BLaER1 treated with 17β-estradiol and CSF1 and Interleukin-3, amounts not matched to agents 10 nM and 100 nM (cell line): ENCODE measurements around the gene MAF.

Source experiments
- H3K27ac ChIP-seq, 11 experiments: shearing (Covaris generic); formaldehyde crosslinking; 2 replicates each; pipeline ENCODE4 v1.8.1; 2022
- H3K27me3 ChIP-seq, 11 experiments: shearing (Covaris generic); formaldehyde crosslinking; 2 replicates each; pipeline ENCODE4 v1.8.1; 2022
- H3K36me3 ChIP-seq, 11 experiments: shearing (Covaris generic); formaldehyde crosslinking; 2 replicates each; pipeline ENCODE4 v1.8.1; 2022
- H3K4me1 ChIP-seq, 10 experiments: shearing (Covaris generic); formaldehyde crosslinking; 2 replicates each; pipeline ENCODE4 v1.8.1; 2022
- H3K4me2 ChIP-seq, 11 experiments: shearing (Covaris generic); formaldehyde crosslinking; 2 replicates each; pipeline ENCODE4 v1.8.1; 2022
- H3K4me3 ChIP-seq, 10 experiments: shearing (Covaris generic); formaldehyde crosslinking; 2 replicates each; pipeline ENCODE4 v1.8.1; 2022
- H3K9ac ChIP-seq, 11 experiments: shearing (Covaris generic); formaldehyde crosslinking; 2 replicates each; pipeline ENCODE4 v1.8.1; 2022
- H3K9me3 ChIP-seq, 11 experiments: shearing (Covaris generic); formaldehyde crosslinking; replicated peaks in 1 of 11; 2 replicates each; pipeline ENCODE4 v1.8.1; 2022
- H4K20me1 ChIP-seq, 11 experiments: shearing (Covaris generic); formaldehyde crosslinking; 2 replicates each; pipeline ENCODE4 v1.8.1; 2022
- Cebpa-rat ChIP-seq, 11 experiments: shearing (Covaris generic); IDR thresholded peaks; 2 replicates each; pipeline ENCODE4 v1.8.1; 2022

Gene MAF

DNA sequence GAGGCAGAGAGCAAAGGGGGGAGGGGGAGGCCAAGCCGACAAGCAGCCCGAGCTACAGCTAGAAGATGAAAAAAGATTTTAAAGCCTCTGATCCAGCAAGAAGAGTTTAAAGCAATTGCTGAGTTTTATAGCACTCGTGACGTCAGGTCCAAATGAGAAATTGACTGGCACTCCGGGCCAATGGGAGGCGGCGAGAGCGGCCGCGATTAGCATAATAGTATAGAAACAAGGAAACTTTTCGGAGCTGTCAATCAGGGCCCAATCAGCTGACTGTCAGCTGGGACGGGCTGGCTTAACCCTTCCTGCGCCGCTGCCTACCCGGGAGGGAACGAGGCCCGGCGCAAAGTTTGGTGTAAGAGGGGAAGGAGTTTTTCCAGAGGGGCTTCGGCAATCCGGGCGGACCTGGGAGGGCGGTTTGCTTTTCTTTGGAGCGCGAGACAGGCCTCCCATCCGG lies at the start of gene MAF:
Gene MAF (minus strand): TSS at position 100 of the 454 bp plus-strand sequence. CDS start 835 bp downstream, outside the sequence.
- no peaks in the 10 kb centered on the region; a peak in 1 of 22 replicates for H3K9me3 ChIP-seq

DNA sequence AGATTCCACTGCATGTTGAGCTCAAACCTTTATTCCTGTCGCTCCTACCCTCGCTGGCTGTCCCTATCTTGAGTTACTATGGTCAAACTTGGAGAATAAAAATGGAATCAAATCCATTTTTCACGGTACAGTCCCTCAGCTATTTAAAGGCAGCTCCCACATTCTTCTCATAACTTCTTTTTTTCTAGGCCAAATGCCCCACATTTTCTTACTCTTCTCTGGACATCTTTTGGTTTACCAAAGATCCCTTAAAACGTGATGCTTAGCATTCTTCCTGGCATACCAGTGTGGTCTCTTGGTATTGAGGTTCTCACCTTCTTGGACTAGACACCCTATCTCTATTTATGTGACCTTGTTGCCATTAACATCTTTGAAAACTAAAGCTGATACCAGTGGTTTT lies 48.3 kb upstream of the MAF start:
- no peaks in the 10 kb centered on the region for H3K9me3 ChIP-seq
- no peak overlapping the region for H3K9ac ChIP-seq
- H3K36me3 ChIP-seq, result no peaks in the 10 kb centered on the region
- no peaks in the 10 kb centered on the region for H4K20me1 ChIP-seq
- H3K4me1 ChIP-seq, result peaks cover 0 to 24% (median 15%) of the 10 kb centered on the region in 10 experiments; a peak in 13 of 20 replicates
- no peaks in the 10 kb centered on the region for H3K27me3 ChIP-seq
- H3K4me2 ChIP-seq, result peak overlapping the region in 4 of 11 experiments; percentile 1 to 24 (median 19); a peak in 2 of 22 replicates
- no peak overlapping the region for H3K4me3 ChIP-seq
- H3K27ac ChIP-seq, result no peak overlapping the region
- TF ChIP-seq Cebpa-rat (IDR thresholded peaks at IDR 0.05), result no peak

More for the DNA sequence above, at the start of gene MAF:
- peaks cover 0 to 44% (median 11%) of the 10 kb centered on the region in 11 experiments; a peak in 12 of 22 replicates for H4K20me1 ChIP-seq
- H3K27me3 ChIP-seq, result peaks cover 0 to 63% (median 58%) of the 10 kb centered on the region in 11 experiments; a peak in 18 of 22 replicates
- TF ChIP-seq Cebpa-rat (IDR thresholded peaks at IDR 0.05), result no peak
- H3K4me3 ChIP-seq, result peak within 1 kb of the TSS; percentile 59 to 94 (median 72)
- peaks cover 0 to 37% (median 0%) of the 10 kb centered on the region in 11 experiments; a peak in 6 of 22 replicates for H3K36me3 ChIP-seq
- H3K4me1 ChIP-seq, result peaks cover 10 to 35% (median 19%) of the 10 kb centered on the region in 10 experiments
- peak within 1 kb of the TSS in 8 of 11 experiments; percentile 3 to 96 (median 64); a peak in 12 of 22 replicates for H3K27ac ChIP-seq
- H3K9ac ChIP-seq, result peak within 1 kb of the TSS; percentile 51 to 96 (median 70)
- H3K4me2 ChIP-seq, result peak within 1 kb of the TSS; percentile 88 to 100 (median 99)

DNA sequence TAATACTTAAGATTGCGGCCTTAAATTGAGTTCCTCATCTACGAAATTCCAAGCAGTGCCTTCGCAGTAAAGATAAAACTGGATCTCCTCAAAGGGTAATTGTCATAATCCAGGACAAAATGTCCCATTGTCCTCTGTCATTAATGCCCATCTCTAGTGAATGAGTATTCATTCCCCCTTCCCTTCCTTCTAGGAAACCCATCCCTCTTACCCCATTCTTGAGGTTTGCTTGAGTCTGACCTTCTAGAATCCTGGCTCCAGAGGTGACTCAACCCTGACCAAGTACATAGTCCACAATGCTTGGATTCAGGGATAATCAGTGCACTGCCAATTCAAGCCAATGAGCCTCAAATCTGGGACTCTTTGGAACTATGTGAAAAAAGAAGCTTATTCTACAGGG lies 47.0 kb upstream of the MAF start:
- H3K9me3 ChIP-seq, result no peaks in the 10 kb centered on the region
- peaks cover 0 to 12% (median 3%) of the 10 kb centered on the region in 10 experiments; a peak in 11 of 20 replicates for H3K4me1 ChIP-seq
- H4K20me1 ChIP-seq, result no peaks in the 10 kb centered on the region
- H3K4me2 ChIP-seq, result no peak overlapping the region
- TF ChIP-seq Cebpa-rat (IDR thresholded peaks at IDR 0.05), result no peak
- H3K9ac ChIP-seq, result no peak overlapping the region
- no peak overlapping the region for H3K27ac ChIP-seq
- no peak overlapping the region for H3K4me3 ChIP-seq
- no peaks in the 10 kb centered on the region for H3K36me3 ChIP-seq
- H3K27me3 ChIP-seq, result no peaks in the 10 kb centered on the region

DNA sequence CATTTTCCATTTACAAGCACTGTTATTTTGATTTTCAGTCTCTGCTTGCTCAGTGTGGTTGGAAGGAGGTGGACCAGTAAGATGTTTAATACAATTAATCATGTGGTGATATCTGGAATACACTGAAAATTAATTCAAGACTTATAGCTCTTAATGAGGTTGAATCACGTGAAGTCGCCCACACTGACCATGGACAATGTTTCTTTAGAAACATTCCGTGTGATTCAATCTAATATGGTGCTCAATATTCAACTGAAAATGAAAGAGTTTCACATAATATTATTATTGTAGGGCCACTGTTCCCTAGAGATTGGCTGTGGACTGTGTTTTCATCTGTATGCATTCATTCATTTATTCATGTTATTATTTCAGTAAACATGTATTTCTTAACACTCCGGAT lies 45.2 kb upstream of the MAF start:
- Histone ChIP-seq H3K4me3 (no peak overlapping the region), H3K9me3 (no peaks in the 10 kb centered on the region), H3K27me3 (0 out of 22 replicates have a peak, but pooled peaks cover 0 to 3% (median 0%) of the 10 kb centered on the region in 11 experiments), H3K36me3 (no peaks in the 10 kb centered on the region), H3K27ac (no peak overlapping the region), H4K20me1 (no peaks in the 10 kb centered on the region), H3K9ac (no peak overlapping the region), H3K4me2 (no peak overlapping the region), H3K4me1 (peaks cover under 1 to 7% (median 5%) of the 10 kb centered on the region in 10 experiments; a peak in 10 of 20 replicates)
- no peak for TF ChIP-seq Cebpa-rat (IDR thresholded peaks at IDR 0.05)

DNA sequence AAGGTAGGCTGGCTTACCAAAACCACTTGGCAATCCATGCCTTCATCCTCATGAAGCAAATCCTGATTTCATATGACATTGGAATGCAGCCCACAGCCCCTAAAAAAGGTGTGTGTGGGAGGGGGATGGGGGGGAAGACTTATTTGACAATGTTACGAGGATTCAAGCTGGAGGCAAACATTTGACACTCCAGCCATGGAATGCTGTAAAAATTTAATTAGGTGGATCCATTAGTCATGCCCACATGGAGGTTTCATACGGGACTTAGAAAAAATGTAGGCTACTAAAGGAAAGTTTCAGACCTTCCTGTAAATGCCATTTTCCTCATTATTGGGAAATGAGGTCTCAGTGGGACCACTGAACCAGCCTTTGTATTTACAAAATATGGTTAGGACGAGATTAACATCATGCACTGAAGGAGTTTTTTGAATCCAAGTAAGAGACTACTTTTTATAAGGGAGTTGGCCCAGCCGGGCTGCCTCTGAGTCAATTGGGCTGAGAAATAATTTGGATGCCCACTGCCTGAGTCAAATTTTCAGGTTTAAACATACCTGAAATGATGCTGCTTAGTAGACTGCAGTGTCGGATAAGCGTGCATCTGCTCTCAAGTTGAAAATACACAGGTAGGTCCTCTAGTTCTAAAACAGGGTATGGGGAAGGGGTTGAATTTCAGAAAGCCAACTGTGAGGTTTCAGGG lies 44.6 kb upstream of the MAF start:
- Histone ChIP-seq H3K9ac (no peak overlapping the region), H3K9me3 (no peaks in the 10 kb centered on the region), H4K20me1 (no peaks in the 10 kb centered on the region), H3K4me2 (no peak overlapping the region), H3K27ac (no peak overlapping the region), H3K36me3 (no peaks in the 10 kb centered on the region), H3K4me1 (peaks cover 3 to 11% (median 7%) of the 10 kb centered on the region in 10 experiments; a peak in 10 of 20 replicates), H3K27me3 (0 out of 22 replicates have a peak, but pooled peaks cover 0 to 3% (median 0%) of the 10 kb centered on the region in 11 experiments), H3K4me3 (no peak overlapping the region)
- TF ChIP-seq Cebpa-rat (IDR thresholded peaks at IDR 0.05), result no peak

DNA sequence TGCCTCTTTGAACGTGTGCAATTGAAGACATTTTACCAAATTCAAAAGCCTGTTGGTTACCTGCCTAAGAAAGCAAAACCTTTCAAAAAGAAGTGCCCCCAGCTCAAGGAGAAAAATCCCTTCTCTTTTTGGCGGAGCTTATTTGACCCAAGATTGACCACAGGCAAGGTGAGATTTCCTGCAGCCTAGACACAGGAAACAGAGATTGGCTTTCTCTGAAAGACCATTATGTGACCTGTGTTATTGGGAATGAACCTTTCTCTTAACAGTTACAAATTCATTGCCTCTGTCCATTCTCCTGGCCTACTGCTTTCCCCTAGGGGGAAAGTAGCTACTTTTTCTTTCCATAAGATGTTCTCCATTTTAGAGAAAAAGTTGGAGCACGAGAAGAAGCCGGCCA lies 42.1 kb upstream of the MAF start:
- Histone ChIP-seq H3K27me3 (0 out of 22 replicates have a peak, but pooled peaks cover 0 to 3% (median 0%) of the 10 kb centered on the region in 11 experiments), H4K20me1 (no peaks in the 10 kb centered on the region), H3K27ac (no peak overlapping the region), H3K4me1 (peaks cover 0 to 16% (median 4%) of the 10 kb centered on the region in 10 experiments; a peak in 7 of 20 replicates), H3K4me2 (no peak overlapping the region), H3K9me3 (no peaks in the 10 kb centered on the region), H3K4me3 (no peak overlapping the region), H3K9ac (no peak overlapping the region), H3K36me3 (no peaks in the 10 kb centered on the region)
- no peak for TF ChIP-seq Cebpa-rat (IDR thresholded peaks at IDR 0.05)

DNA sequence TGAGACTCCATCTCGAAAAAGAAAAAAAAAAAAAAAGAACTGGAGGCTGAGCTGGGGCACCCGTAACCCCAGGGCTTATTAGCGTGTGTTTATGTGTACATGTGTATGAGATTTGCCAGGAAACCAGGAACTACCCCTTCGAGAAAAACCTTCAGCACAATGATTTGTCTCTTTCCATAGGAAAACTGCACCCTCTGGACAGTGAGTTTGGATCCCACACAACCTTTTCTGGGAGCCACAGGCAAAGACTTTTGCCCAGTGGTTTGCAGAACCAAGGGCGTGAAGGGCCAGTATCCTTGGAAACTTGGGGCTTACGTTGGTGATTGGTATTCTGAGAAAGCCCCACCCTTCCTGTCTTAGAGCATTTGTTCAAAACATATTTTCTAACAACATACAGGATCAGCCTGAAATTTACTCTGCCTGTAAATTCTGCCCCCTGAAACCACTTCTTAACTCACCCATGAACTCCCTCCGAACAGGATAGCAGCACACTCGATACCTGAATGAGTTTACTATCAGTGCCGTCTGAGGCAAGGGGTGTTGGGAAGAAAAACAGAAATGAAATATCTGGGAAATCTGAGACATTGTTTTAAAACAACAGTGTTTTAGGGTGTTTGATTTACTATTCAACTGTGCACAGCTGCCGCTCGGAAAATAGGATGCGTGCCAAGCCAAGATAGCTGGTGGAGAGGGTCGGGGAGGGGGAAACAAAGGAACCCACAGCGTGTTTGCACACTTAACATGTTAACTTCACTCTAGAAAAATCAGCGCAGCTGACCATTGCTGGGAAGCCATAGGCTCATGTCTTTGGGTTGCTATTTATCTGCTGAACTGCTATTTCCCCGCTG lies 40.2 kb upstream of the MAF start:
- Histone ChIP-seq H3K4me2 (peak overlapping the region in 7 of 11 experiments; percentile 23 to 52 (median 30); a peak in 9 of 22 replicates), H3K4me1 (peaks cover 0 to 16% (median 4%) of the 10 kb centered on the region in 10 experiments; a peak in 7 of 20 replicates), H3K4me3 (no peak overlapping the region), H3K27me3 (0 out of 22 replicates have a peak, but pooled peaks cover 0 to 3% (median 0%) of the 10 kb centered on the region in 11 experiments), H3K27ac (no peak overlapping the region), H3K9ac (no peak overlapping the region), H3K9me3 (no peaks in the 10 kb centered on the region), H4K20me1 (no peaks in the 10 kb centered on the region), H3K36me3 (no peaks in the 10 kb centered on the region)
- TF ChIP-seq Cebpa-rat (IDR thresholded peaks at IDR 0.05), result no peak

DNA sequence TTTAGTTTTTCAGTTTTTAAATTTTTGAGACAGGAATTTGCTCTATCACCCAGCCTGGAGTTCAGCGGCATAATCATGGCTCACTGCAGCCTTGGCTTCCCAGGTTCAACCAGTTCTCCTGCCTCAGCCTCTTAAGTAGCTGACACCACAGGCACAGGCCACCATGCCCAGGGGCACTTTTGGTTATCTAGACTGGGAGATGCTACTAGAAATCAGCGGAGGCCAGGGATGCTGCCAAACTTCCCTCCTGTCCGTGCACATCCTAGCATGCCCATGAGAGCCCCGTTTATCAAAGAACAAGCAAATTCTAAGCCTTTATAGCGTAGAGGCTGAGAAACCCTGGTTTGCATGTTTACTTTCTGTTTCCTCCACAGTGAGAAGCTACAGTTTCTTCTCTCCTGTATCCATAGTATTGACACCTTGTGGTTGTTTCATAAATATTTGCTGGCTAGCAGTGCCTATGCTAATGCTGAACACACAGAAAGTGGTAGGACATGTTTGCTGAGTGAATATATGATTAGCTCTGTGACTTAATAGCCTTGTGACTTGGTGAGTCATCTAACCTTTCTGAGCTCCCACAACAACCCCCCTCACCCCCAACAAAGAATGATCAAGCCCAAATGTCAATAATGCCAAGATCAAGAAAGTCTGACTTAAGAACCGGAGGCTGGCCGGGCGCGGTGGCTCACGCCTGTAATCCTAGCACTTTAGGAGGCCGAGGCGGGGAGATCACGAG lies 39.2 kb upstream of the MAF start:
- no peaks in the 10 kb centered on the region for H3K36me3 ChIP-seq
- H3K27me3 ChIP-seq, result 0 out of 22 replicates have a peak, but pooled peaks cover 0 to 3% (median 0%) of the 10 kb centered on the region in 11 experiments
- H3K9ac ChIP-seq, result no peak overlapping the region
- no peak overlapping the region for H3K27ac ChIP-seq
- no peak for TF ChIP-seq Cebpa-rat (IDR thresholded peaks at IDR 0.05)
- H3K4me2 ChIP-seq, result no peak overlapping the region
- no peak overlapping the region for H3K4me3 ChIP-seq
- H3K9me3 ChIP-seq, result no peaks in the 10 kb centered on the region
- H3K4me1 ChIP-seq, result peaks cover 0 to 16% (median 4%) of the 10 kb centered on the region in 10 experiments; a peak in 7 of 20 replicates
- H4K20me1 ChIP-seq, result no peaks in the 10 kb centered on the region
